HEK293 (cell line): ENCODE results near the gene OR1E2.
"Not testable (repeated sequence)": the region's sequence is repeated elsewhere in the genome, so short reads cannot be mapped to it uniquely, and the experiment has no call there.

ENCODE experiments used
- CTCF ChIA-PET: fragments of 350-600 bp; formaldehyde crosslinking; extraction: SDS; loops from one replicate; lab custom pipeline; 2021; ENCODE audit warnings: antibody characterized with exemption; lab: Yijun Ruan, JAX
- POLR2A ChIA-PET: fragments of 300-600 bp; formaldehyde crosslinking; extraction: SDS; loops from one replicate; lab custom pipeline; 2020; ENCODE audit warnings: antibody characterized with exemption, inconsistent platforms; lab: Yijun Ruan, JAX
- H3K27ac ChIP-seq: fragments of 200-500 bp; sonication (Bioruptor generic); 2 replicates; pipeline ENCODE4 v1.5.1; 2014; ENCODE audit warnings: low read depth, low read length, control low read depth, inconsistent platforms; ENCODE audit errors: extremely low read depth
- H3K36me3 ChIP-seq, 2 experiments: fragments of 200-500 bp in 1 of 2; sonication (Bioruptor generic) in 1 of 2; 1 replicate in 1 of 2; 2 replicates in 1 of 2; pipeline ENCODE4 v1.5.1; 2014 to 2017; ENCODE audit warnings: inconsistent platforms in 2 of 2, low read length in 2 of 2; ENCODE audit not compliant: control insufficient read depth in 2 of 2, insufficient read depth in 1 of 2
- H3K4me1 ChIP-seq: fragments of 200-500 bp; sonication (Bioruptor generic); 2 replicates; pipeline ENCODE4 v1.5.1; 2014; ENCODE audit warnings: mild to moderate bottlenecking, low read length, inconsistent platforms; ENCODE audit not compliant: control insufficient read depth, insufficient read depth
- H3K4me3 ChIP-seq: 2 replicates; pipeline ENCODE4 v1.5.1; 2011; ENCODE audit warnings: low read depth, mild to moderate bottlenecking, control low read depth, low read length, moderate library complexity
- H3K9me3 ChIP-seq: fragments of 200-500 bp; sonication (Bioruptor generic); 2 replicates; pipeline ENCODE4 v1.5.1; 2014; ENCODE audit warnings: low read depth, low read length, inconsistent platforms; ENCODE audit not compliant: control insufficient read depth, insufficient read depth
- MEIS1 ChIP-seq: sonication (generic); formaldehyde crosslinking; IDR thresholded peaks from 2 replicates; pipeline ENCODE4 v1.8.1; 2022; ENCODE audit warnings: missing genetic modification reagents, mild to moderate bottlenecking, borderline replicate concordance
- MZF1 ChIP-seq: fragments of 450-650 bp; formaldehyde crosslinking; IDR thresholded peaks from 2 replicates; pipeline ENCODE4 v1.5.1; 2017; ENCODE audit warnings: missing biosample characterization, missing genetic modification characterization, borderline replicate concordance
- REPIN1 ChIP-seq: fragments of 450-650 bp; formaldehyde crosslinking; IDR thresholded peaks from 2 replicates; pipeline ENCODE4 v1.5.1; 2017; ENCODE audit warnings: missing biosample characterization, missing genetic modification characterization, low read depth
- ZEB2 ChIP-seq: fragments of 450-650 bp; formaldehyde crosslinking; IDR thresholded peaks from 2 replicates; pipeline ENCODE4 v1.5.1; 2016; ENCODE audit warnings: missing biosample characterization, missing genetic modification characterization
- ZFP37 ChIP-seq: fragments of 450-650 bp; formaldehyde crosslinking; IDR thresholded peaks from 2 replicates; pipeline ENCODE4 v1.5.1; 2016; ENCODE audit warnings: missing biosample characterization, missing genetic modification characterization
- ZNF10 ChIP-seq: fragments of 450-650 bp; formaldehyde crosslinking; IDR thresholded peaks from 2 replicates; pipeline ENCODE4 v1.5.1; 2017; ENCODE audit warnings: missing biosample characterization, missing genetic modification characterization
- ZNF114 ChIP-seq: fragments of 450-650 bp; formaldehyde crosslinking; IDR thresholded peaks from 2 replicates; pipeline ENCODE4 v1.5.0; 2017; ENCODE audit warnings: missing biosample characterization, missing genetic modification characterization
- ZNF121 ChIP-seq: fragments of 450-650 bp; formaldehyde crosslinking; IDR thresholded peaks from 2 replicates; pipeline ENCODE4 v1.5.1; 2016; ENCODE audit warnings: missing biosample characterization, missing genetic modification characterization
- ZNF155 ChIP-seq: fragments of 450-650 bp; formaldehyde crosslinking; IDR thresholded peaks from 2 replicates; pipeline ENCODE4 v1.5.1; 2016; ENCODE audit warnings: missing biosample characterization, missing genetic modification characterization
- ZNF19 ChIP-seq: fragments of 450-650 bp; formaldehyde crosslinking; IDR thresholded peaks from 2 replicates; pipeline ENCODE4; 2016; ENCODE audit warnings: missing biosample characterization, missing genetic modification characterization, low read depth
- ZNF2 ChIP-seq: fragments of 450-650 bp; formaldehyde crosslinking; IDR thresholded peaks from 2 replicates; pipeline ENCODE4 v1.5.1; 2016; ENCODE audit warnings: missing biosample characterization, missing genetic modification characterization
- ZNF248 ChIP-seq: fragments of 450-650 bp; formaldehyde crosslinking; IDR thresholded peaks from 2 replicates; pipeline ENCODE4 v1.5.1; 2017; ENCODE audit warnings: missing biosample characterization, missing genetic modification characterization
- ZNF335 ChIP-seq: fragments of 450-650 bp; formaldehyde crosslinking; conservative IDR thresholded peaks from 2 replicates; pipeline ENCODE4 v1.5.1; 2016; ENCODE audit warnings: missing biosample characterization, missing genetic modification characterization
- ZNF521 ChIP-seq: fragments of 450-650 bp; formaldehyde crosslinking; IDR thresholded peaks from 2 replicates; pipeline ENCODE4 v1.5.1; 2017; ENCODE audit warnings: missing biosample characterization, mild to moderate bottlenecking, missing genetic modification characterization
- ZNF600 ChIP-seq: fragments of 450-650 bp; formaldehyde crosslinking; IDR thresholded peaks from 2 replicates; pipeline ENCODE4 v1.5.1; 2016; ENCODE audit warnings: missing biosample characterization, missing genetic modification characterization
- ZNF664 ChIP-seq: fragments of 450-650 bp; formaldehyde crosslinking; IDR thresholded peaks from 2 replicates; pipeline ENCODE4 v1.5.1; 2016; ENCODE audit warnings: missing biosample characterization, missing genetic modification characterization
- ZNF830 ChIP-seq: fragments of 450-650 bp; IDR thresholded peaks from 2 replicates; pipeline ENCODE4 v1.5.0; 2018; ENCODE audit warnings: missing biosample characterization, missing genetic modification characterization, low read depth, mild to moderate bottlenecking, moderate library complexity
- TF ChIP-seq, protein P1 (sequence below): fragments of 450-650 bp; formaldehyde crosslinking; IDR thresholded peaks from 2 replicates; pipeline ENCODE4 v1.5.1; 2016; ENCODE audit warnings: missing biosample characterization, missing genetic modification characterization
- TF ChIP-seq, protein P2 (sequence below): fragments of 450-650 bp; formaldehyde crosslinking; IDR thresholded peaks from 2 replicates; pipeline ENCODE4 v1.5.1; 2016; ENCODE audit warnings: missing biosample characterization, missing genetic modification characterization
- TF ChIP-seq, protein P3 (sequence below): fragments of 450-650 bp; formaldehyde crosslinking; IDR thresholded peaks from 2 replicates; pipeline ENCODE4 v1.5.1; 2017; ENCODE audit warnings: missing biosample characterization, missing genetic modification characterization

The OR1E2 gene

DNA sequence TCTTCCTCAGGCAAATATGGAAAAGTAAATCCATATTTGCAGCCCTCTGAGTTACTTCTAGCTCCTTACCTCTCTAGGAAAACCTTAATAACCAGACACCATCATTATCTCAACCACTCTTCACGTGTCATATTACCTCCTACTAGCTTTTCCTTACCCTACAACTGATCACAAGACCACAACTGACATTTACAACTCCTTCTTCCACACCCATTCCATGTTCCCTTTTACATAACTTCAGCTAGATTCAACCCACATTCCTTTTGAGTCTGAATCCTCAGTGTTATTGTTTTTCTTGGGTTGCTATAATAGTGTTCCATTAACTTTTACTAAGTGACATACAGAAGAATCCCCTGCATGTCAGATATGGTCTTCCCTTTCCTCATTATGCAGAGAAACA lies 4.7 kb upstream of the OR1E2 start:
- CTCF ChIA-PET, result no interaction called here
- H3K27ac ChIP-seq, result no peak overlapping the region
- H3K4me3 ChIP-seq, result no peak overlapping the region
- H3K4me1 ChIP-seq, result no peaks in the 10 kb centered on the region
- H3K36me3 ChIP-seq, result no peaks in the 10 kb centered on the region
- TF ChIP-seq ZNF830 (no peak), ZNF10 (no peak)
- TF ChIP-seq, all 188 proteins: peak for 0
- POLR2A ChIA-PET, result no interaction called here
- no peaks in the 10 kb centered on the region for H3K9me3 ChIP-seq

DNA sequence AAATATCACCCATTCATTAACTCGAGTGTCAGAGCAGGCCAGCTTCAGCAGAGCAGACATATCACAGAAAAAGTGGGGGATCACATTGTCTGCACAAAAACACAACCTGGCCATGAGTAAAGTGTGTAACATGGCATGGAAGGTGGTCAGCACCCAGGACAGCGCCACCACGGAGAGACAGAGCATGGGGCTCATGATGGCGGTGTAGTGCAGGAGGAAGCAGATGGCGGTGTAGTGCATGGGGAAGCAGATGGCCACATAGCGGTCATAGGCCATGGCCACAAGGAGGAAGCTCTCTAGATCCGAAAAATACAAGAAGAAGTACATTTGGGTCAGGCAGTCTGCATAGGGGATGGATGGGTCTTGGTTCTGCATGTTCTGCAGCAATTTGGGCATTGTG lies 426 bp downstream of the OR1E2 start:
- H3K4me1 ChIP-seq, H3K4me3 ChIP-seq, H3K9me3 ChIP-seq, POLR2A ChIA-PET, CTCF ChIA-PET, H3K36me3 ChIP-seq, H3K27ac ChIP-seq: not testable (repeated sequence)
- TF ChIP-seq, protein P1, sequence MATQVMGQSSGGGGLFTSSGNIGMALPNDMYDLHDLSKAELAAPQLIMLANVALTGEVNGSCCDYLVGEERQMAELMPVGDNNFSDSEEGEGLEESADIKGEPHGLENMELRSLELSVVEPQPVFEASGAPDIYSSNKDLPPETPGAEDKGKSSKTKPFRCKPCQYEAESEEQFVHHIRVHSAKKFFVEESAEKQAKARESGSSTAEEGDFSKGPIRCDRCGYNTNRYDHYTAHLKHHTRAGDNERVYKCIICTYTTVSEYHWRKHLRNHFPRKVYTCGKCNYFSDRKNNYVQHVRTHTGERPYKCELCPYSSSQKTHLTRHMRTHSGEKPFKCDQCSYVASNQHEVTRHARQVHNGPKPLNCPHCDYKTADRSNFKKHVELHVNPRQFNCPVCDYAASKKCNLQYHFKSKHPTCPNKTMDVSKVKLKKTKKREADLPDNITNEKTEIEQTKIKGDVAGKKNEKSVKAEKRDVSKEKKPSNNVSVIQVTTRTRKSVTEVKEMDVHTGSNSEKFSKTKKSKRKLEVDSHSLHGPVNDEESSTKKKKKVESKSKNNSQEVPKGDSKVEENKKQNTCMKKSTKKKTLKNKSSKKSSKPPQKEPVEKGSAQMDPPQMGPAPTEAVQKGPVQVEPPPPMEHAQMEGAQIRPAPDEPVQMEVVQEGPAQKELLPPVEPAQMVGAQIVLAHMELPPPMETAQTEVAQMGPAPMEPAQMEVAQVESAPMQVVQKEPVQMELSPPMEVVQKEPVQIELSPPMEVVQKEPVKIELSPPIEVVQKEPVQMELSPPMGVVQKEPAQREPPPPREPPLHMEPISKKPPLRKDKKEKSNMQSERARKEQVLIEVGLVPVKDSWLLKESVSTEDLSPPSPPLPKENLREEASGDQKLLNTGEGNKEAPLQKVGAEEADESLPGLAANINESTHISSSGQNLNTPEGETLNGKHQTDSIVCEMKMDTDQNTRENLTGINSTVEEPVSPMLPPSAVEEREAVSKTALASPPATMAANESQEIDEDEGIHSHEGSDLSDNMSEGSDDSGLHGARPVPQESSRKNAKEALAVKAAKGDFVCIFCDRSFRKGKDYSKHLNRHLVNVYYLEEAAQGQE (tag by site-specific recombination), result peak; percentile 95

DNA sequence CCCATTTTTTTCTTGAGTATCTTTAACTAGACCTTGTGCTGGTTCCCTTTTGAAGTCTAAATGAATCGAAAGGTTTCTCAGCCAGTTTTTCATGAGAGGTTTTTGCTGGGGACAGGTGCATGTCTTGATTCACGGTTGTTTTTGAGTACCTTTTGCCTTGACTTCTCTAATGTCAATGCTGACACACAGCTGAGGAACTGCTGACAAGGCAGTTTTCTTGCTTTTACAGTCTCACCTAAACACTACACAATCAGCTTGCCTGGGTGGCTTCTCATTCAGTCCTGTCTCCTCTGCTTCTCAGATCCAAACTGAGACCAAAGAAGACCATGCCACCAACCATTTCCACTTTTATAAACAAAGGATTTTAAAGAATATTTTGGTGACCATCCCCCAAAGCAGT lies 15.4 kb downstream of the OR1E2 start:
- TF ChIP-seq ZNF335 (tag by site-specific recombination) (no peak), ZNF600 (tag by site-specific recombination) (no peak), ZNF664 (no peak)
- H3K9me3 ChIP-seq, result no peaks in the 10 kb centered on the region
- ChIA-PET POLR2A (no interaction called here), CTCF (interaction anchor here (0.6 kb wide), 1 partner anchor 127 kb away, joined by 4 read pairs; no protein-coding TSS in a partner anchor)
- H3K36me3 ChIP-seq, result no peaks in the 10 kb centered on the region
- H3K27ac ChIP-seq, result no peak overlapping the region
- no peak overlapping the region for H3K4me3 ChIP-seq
- H3K4me1 ChIP-seq, result no peaks in the 10 kb centered on the region

DNA sequence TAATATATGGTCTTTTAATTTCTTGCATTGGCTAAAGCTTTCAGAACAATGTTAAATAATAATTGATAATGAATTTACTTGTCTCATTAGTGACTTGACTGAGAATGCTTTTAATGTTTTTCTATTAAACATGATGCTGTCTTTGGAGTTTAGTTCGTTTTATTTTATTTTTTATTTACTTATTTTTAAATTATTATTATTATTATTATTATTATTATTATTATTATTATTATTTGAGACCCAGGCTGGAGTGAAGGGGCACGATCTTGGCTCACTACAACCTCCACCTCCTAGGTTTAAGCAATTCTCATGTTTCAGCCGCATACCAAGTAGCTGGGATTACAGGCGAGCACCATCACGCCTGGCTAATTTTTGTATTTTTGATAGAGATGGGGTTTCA lies 18.0 kb downstream of the OR1E2 start:
- ChIA-PET CTCF (interaction anchor here (0.7 kb wide), 1 partner anchor 28 kb away, joined by 3 read pairs; no protein-coding TSS in a partner anchor), POLR2A (no interaction called here)
- TF ChIP-seq ZNF521 (tag by site-specific recombination), result no peak
- TF ChIP-seq ZNF121 (tag by site-specific recombination), result no peak
- TF ChIP-seq ZEB2, result no peak
- no peak for TF ChIP-seq ZFP37 (tag by site-specific recombination)
- no peak for TF ChIP-seq REPIN1 (tag by site-specific recombination)
- TF ChIP-seq ZNF2 (tag by site-specific recombination), result no peak
- no peak for TF ChIP-seq ZNF248 (tag by site-specific recombination)
- TF ChIP-seq, protein P2, sequence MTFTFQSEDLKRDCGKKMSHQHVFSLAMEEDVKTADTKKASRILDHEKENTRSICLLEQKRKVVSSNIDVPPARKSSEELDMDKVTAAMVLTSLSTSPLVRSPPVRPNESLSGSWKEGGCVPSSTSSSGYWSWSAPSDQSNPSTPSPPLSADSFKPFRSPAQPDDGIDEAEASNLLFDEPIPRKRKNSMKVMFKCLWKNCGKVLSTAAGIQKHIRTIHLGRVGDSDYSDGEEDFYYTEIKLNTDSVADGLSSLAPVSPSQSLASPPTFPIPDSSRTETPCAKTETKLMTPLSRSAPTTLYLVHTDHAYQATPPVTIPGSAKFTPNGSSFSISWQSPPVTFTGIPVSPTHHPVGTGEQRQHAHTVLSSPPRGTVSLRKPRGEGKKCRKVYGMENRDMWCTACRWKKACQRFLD (tag by site-specific recombination), result no peak
- TF ChIP-seq MEIS1 (CRISPR knock-in tag), result no peak
- TF ChIP-seq ZNF155 (tag by site-specific recombination), result no peak
- TF ChIP-seq MZF1, result no peak
- no peak for TF ChIP-seq ZNF114 (tag by site-specific recombination)
- TF ChIP-seq ZNF19, result no peak
- TF ChIP-seq, protein P3, sequence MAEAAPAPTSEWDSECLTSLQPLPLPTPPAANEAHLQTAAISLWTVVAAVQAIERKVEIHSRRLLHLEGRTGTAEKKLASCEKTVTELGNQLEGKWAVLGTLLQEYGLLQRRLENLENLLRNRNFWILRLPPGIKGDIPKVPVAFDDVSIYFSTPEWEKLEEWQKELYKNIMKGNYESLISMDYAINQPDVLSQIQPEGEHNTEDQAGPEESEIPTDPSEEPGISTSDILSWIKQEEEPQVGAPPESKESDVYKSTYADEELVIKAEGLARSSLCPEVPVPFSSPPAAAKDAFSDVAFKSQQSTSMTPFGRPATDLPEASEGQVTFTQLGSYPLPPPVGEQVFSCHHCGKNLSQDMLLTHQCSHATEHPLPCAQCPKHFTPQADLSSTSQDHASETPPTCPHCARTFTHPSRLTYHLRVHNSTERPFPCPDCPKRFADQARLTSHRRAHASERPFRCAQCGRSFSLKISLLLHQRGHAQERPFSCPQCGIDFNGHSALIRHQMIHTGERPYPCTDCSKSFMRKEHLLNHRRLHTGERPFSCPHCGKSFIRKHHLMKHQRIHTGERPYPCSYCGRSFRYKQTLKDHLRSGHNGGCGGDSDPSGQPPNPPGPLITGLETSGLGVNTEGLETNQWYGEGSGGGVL (tag by site-specific recombination), result no peak
- no peaks in the 10 kb centered on the region for H3K36me3 ChIP-seq
- H3K9me3 ChIP-seq, result no peaks in the 10 kb centered on the region
- H3K4me1 ChIP-seq, result no peaks in the 10 kb centered on the region
- no peak overlapping the region for H3K27ac ChIP-seq
- no peak overlapping the region for H3K4me3 ChIP-seq

DNA sequence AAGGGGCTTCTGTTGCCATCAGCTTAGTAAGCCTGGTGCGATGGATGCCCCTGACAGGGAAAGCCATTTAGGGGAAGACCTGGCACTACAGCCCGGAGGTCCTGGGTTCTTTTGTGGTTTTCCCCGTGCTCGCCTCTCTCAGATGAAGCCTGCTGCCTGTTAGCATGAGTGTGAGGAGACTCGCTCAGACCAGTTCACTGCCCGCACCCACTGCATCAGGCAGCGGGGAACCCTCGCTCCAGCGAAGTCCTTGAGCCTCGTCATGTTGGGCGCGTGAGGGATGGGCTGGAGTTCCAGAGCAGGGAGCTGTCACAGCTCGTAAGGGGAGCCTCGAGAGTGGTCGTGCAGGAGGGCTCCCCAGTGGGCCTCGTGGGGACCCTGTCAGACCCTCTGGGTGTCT lies 21.4 kb downstream of the OR1E2 start:
- H3K36me3 ChIP-seq, H3K9me3 ChIP-seq, H3K4me1 ChIP-seq, H3K4me3 ChIP-seq, H3K27ac ChIP-seq, POLR2A ChIA-PET, CTCF ChIA-PET: not testable (repeated sequence)
